Measurements from ENCODE around the gene MMP23B. TPM values are rescaled to one million over a fixed set of nuclear protein-coding genes. Genes with fewer than 3 reads are reported as not detected.

MMP23B gene
- total RNA-seq, 3 donors from 2014 or later: 7.2 to 8.7 (median 7.4) TPM

DNA sequence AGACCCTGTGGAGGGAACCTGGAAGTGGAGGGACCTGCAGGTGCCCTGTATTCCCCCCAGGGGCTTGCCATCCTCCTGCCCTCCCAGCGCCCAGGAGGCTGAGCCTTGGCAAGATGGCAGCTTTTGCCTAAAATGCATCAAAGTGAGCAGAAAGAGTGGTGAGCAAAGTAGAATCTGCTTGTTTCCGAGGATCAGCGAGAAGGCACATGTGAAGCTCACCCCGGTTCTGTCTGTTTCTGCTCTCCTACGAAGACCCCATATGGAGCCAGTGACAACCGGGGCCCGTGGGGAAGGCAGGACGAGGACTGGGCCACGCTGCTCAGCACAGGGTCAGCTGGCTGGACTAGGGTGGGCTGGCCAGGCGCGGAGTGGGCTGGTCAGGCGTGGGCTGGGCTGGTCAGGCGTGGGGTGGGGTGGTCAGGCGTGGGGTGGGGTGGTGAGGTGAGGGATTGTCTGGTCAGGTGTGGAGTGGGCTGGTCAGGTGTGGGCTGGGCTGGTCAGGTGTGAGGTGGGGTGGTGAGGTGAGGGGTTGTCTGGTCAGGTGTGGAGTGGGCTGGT is 26.9 kb upstream of the MMP23B start:
- H3K9me3 ChIP-seq: no peaks in the 10 kb centered on the region
- intact Hi-C loops (cut with DNase I, micrococcal nuclease): no loop called here
- H3K4me1 ChIP-seq (ENCODE audit: low read depth): peaks cover 8% of the 10 kb centered on the region
- TF ChIP-seq, protein P1, sequence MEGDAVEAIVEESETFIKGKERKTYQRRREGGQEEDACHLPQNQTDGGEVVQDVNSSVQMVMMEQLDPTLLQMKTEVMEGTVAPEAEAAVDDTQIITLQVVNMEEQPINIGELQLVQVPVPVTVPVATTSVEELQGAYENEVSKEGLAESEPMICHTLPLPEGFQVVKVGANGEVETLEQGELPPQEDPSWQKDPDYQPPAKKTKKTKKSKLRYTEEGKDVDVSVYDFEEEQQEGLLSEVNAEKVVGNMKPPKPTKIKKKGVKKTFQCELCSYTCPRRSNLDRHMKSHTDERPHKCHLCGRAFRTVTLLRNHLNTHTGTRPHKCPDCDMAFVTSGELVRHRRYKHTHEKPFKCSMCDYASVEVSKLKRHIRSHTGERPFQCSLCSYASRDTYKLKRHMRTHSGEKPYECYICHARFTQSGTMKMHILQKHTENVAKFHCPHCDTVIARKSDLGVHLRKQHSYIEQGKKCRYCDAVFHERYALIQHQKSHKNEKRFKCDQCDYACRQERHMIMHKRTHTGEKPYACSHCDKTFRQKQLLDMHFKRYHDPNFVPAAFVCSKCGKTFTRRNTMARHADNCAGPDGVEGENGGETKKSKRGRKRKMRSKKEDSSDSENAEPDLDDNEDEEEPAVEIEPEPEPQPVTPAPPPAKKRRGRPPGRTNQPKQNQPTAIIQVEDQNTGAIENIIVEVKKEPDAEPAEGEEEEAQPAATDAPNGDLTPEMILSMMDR (IDR thresholded peaks at IDR 0.05): no peak
- ATAC-seq (no peak), DNase-seq (peak in 1 of 3 donors; percentile 42)
- H3K4me3 ChIP-seq: no peak overlapping the region
- no peaks in the 10 kb centered on the region for H3K36me3 ChIP-seq (ENCODE audit: low read depth)

DNA sequence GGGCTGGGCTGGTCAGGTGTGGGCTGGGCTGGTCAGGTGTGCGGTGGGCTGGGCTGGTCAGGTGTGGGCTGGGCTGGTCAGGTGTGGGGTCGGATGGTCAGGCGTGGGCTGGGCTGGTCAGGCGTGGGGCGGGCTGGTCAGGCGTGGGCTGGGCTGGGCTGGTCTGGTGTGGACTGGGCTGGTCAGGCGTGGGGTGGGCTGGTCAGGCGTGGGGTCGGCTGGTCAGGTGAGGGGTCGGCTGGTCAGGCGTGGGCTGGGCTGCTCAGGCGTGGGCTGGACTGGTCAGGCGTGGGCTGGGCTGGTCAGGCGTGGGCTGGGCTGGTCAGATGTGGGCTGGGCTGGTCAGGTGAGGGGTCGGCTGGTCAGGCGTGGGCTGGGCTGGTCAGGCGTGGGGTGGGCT is 26.2 kb upstream of the MMP23B start:
- no peak for ATAC-seq
- DNase-seq: no peak
- intact Hi-C loops (cut with DNase I, micrococcal nuclease): no loop called here
- TF ChIP-seq, protein P1 (IDR thresholded peaks at IDR 0.05): no peak
- Histone ChIP-seq H3K9me3 (no peaks in the 10 kb centered on the region), H3K4me1 (ENCODE audit: low read depth) (peaks cover 2% of the 10 kb centered on the region), H3K36me3 (ENCODE audit: low read depth) (no peaks in the 10 kb centered on the region), H3K4me3 (no peak overlapping the region)

- no peaks in the 10 kb centered on the region for H3K4me1 ChIP-seq (ENCODE audit: low read depth)
- ATAC-seq (no peak), DNase-seq (no peak)
- intact Hi-C loops (cut with DNase I, micrococcal nuclease): no loop called here
- no peaks in the 10 kb centered on the region for H3K9me3 ChIP-seq
- TF ChIP-seq, protein P1 (IDR thresholded peaks at IDR 0.05): no peak
- H3K4me3 ChIP-seq: no peak overlapping the region
- no peaks in the 10 kb centered on the region for H3K36me3 ChIP-seq (ENCODE audit: low read depth)
These were observed 25.7 kb upstream of the MMP23B start for GRCh38 chr1:1606232-1606631.

GRCh38 chr1:1609822-1610485 is 22.0 kb upstream of the MMP23B start:
- DNase-seq (peak in 1 of 3 donors; percentile 12), ATAC-seq (no peak)
- Histone ChIP-seq H3K36me3 (ENCODE audit: low read depth) (no peaks in the 10 kb centered on the region), H3K9me3 (no peaks in the 10 kb centered on the region), H3K4me3 (no peak overlapping the region), H3K4me1 (ENCODE audit: low read depth) (peaks cover 11% of the 10 kb centered on the region)
- intact Hi-C loops (cut with DNase I, micrococcal nuclease): no loop called here
- TF ChIP-seq, protein P1 (IDR thresholded peaks at IDR 0.05): no peak

- TF ChIP-seq, protein P1 (IDR thresholded peaks at IDR 0.05): no peak
- Histone ChIP-seq H3K4me3 (no peak overlapping the region), H3K36me3 (ENCODE audit: low read depth) (no peaks in the 10 kb centered on the region), H3K4me1 (ENCODE audit: low read depth) (peaks cover 11% of the 10 kb centered on the region), H3K9me3 (no peaks in the 10 kb centered on the region)
- ATAC-seq (no peak), DNase-seq (peak in 1 of 3 donors; percentile 24)
- intact Hi-C loops (cut with DNase I, micrococcal nuclease): no loop called here
These were observed 21.2 kb upstream of the MMP23B start for GRCh38 chr1:1610796-1611195.
